NCI-H2196 treated with DMSO at 0.1 percent for 48 hours (cell line): Measurements from ENCODE around the gene DLX4.

ENCODE experiments used
- DNase-seq: peaks from one replicate; lab custom pipeline; 2025; ENCODE audit not compliant: unreplicated experiment; lab: John Stamatoyannopoulos, UW

Gene DLX4

GRCh38 chr17:50003911-50004310, 34.9 kb downstream of the DLX4 start:
- DNase-seq: no peak

- DNase-seq: no peak
Observed at GRCh38 chr17:50009282-50009681, 40.3 kb downstream of the DLX4 start.

GRCh38 chr17:50013079-50013478, 44.1 kb downstream of the DLX4 start:
- no peak for DNase-seq

- no peak for DNase-seq
Observed at GRCh38 chr17:50014471-50015088, 45.6 kb downstream of the DLX4 start.

- no peak for DNase-seq
Observed at GRCh38 chr17:50015146-50015545, 46.2 kb downstream of the DLX4 start.

GRCh38 chr17:50018909-50019308, 49.9 kb downstream of the DLX4 start:
- no peak for DNase-seq

- no peak for DNase-seq
Observed at GRCh38 chr17:50020841-50021599, 52.0 kb downstream of the DLX4 start.

- no peak for DNase-seq
Observed at GRCh38 chr17:50021681-50022370, 52.8 kb downstream of the DLX4 start.

GRCh38 chr17:50022463-50023130, 53.6 kb downstream of the DLX4 start:
- no peak for DNase-seq

- no peak for DNase-seq
Observed at GRCh38 chr17:50023520-50023919, 54.5 kb downstream of the DLX4 start.
